ENCODE results near the gene TNIP2. TPM values are rescaled to one million over a fixed set of nuclear protein-coding genes. Genes with fewer than 3 reads are reported as not detected.

TNIP2 gene
- total and polyA plus RNA-seq, 2 donors (not counting 1 experiment from before 2014, with no cell fraction given), result 47.6 to 71.9 TPM

DNA sequence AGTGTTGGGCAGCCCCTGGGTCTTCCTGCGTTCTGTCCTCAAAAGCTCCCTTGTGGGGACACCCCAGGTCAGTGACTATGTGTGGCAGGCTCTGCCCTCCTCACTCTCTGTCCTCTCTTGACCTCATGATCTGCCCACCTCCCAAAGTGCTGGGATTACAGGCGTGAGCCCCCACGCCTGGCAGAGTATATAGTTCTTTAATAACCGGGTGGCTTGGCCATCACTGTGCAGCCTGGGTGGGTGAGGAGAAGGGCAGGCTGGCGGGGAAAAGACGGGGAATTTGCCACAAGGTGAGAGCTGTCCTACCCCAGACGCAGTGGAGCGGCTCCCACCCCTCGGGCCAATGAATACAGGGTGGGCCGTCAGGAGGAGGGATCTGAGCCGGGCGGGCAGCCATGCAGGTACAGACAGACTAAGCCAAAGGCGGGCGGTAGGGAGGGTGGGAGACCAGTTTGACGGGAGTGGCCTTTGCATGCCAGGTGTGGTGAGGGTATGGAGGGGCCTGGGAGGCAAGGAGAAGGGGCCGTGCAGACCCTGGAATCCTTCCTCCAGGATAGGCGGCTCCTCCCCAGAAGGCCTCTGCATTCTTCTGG, 39.3 kb upstream of the TNIP2 start:
- Histone ChIP-seq H3K9me3 (ENCODE audit: control extremely low read depth in 1 of 3, control insufficient read depth in 2 of 3, insufficient read depth in 1 of 3, low read length in 2 of 3) (peaks cover 0 to 5% (median 0%) of the 10 kb centered on the region in 3 donors), H3K4me1 (ENCODE audit: control insufficient read depth in 2 of 2, insufficient read depth in 2 of 2, low read length in 2 of 2) (peaks cover 67 to 87% of the 10 kb centered on the region in 2 donors), H3K27me3 (replicated peaks in 1 of 4; ENCODE audit: control extremely low read depth in 1 of 4, control insufficient read depth in 3 of 4, insufficient read depth in 4 of 4, low read length in 3 of 4) (no peaks in the 10 kb centered on the region), H3K4me3 (ENCODE audit: control extremely low read depth in 1 of 5, extremely low read depth in 1 of 5, insufficient read depth in 1 of 5, low read depth in 2 of 5, low read length in 4 of 5) (no peak overlapping the region), H3K27ac (ENCODE audit: low read length in 2 of 2) (no peak overlapping the region), H3K9ac (ENCODE audit: low read length) (no peak overlapping the region), H3K79me2 (ENCODE audit: control insufficient read depth, insufficient read depth, low read length) (peaks cover 54% of the 10 kb centered on the region), H3K4me2 (replicated peaks; ENCODE audit: low read depth, low read length, poor library complexity, severe bottlenecking) (peak overlapping the region; percentile 99), H2AFZ (ENCODE audit: insufficient read depth, low read depth, low read length, poor library complexity, severe bottlenecking) (no peak overlapping the region), H3K36me3 (replicated peaks in 1 of 2; ENCODE audit: control extremely low read depth in 1 of 2, control insufficient read depth in 1 of 2, extremely low read depth in 1 of 2, insufficient read depth in 2 of 2, low read length in 1 of 2) (peaks cover 0 to 7% of the 10 kb centered on the region in 2 experiments), H4K20me1 (ENCODE audit: control insufficient read depth, insufficient read depth, low read length, poor library complexity, severe bottlenecking) (peaks cover 29% of the 10 kb centered on the region)
- Mint-ChIP-seq H3K9me3 (ENCODE audit: insufficient read depth) (no peaks in the 10 kb centered on the region), H3K4me3 (peak overlapping the region; percentile 86), H3K27me3 (no peaks in the 10 kb centered on the region), H3K4me1 (peaks cover 75% of the 10 kb centered on the region), H3K27ac (peak overlapping the region; percentile 41)
- peak; percentile 15 for DNase-seq
- WGBS (ENCODE audit: insufficient coverage), result 92% methylated on average over 13 of the region's 17 CpGs
- intact Hi-C loops (cut with micrococcal nuclease), result no loop called here
- CTCF ChIA-PET, result interaction anchor here (0.6 kb wide), 1 partner anchor 53 kb away, joined by 3 read pairs; no protein-coding TSS in a partner anchor
- no peak for TF ChIP-seq EZH2 (IDR thresholded peaks at IDR 0.05; ENCODE audit: borderline replicate concordance, insufficient read depth, low read depth, low read length, poor library complexity, severe bottlenecking)
- no peak for TF ChIP-seq CTCF (IDR thresholded peaks at IDR 0.05)
- ATAC-seq (ENCODE audit: low read depth), result no peak
- POLR2A ChIA-PET, result interaction anchor here (0.9 kb wide), 1 partner anchor 8 kb away, joined by 3 read pairs; no protein-coding TSS in a partner anchor
